ENCODE results near the gene CSTF1. TPM values are rescaled to one million over a fixed set of nuclear protein-coding genes. Genes with fewer than 3 reads are reported as not detected.
"Not testable (repeated sequence)": the region's sequence is repeated elsewhere in the genome, so short reads cannot be mapped to it uniquely, and the experiment has no call there.

The CSTF1 gene
- total RNA-seq, 2 donors from 2014 or later: 16.4 to 22.8 TPM

- no peak for TF ChIP-seq CTCF (IDR thresholded peaks at IDR 0.05)
- H3K27me3 ChIP-seq: no peaks in the 10 kb centered on the region
- H3K4me1 ChIP-seq: no peaks in the 10 kb centered on the region
- no peaks in the 10 kb centered on the region for H3K9me3 ChIP-seq
- DNase-seq (ENCODE audit: low spot score): no peak
- no peak overlapping the region for H3K27ac ChIP-seq
- H3K36me3 ChIP-seq: no peaks in the 10 kb centered on the region
- H3K4me3 ChIP-seq: no peak overlapping the region
Measured at GRCh38 chr20:56382696-56383095, 9.7 kb upstream of the CSTF1 start.

- Histone ChIP-seq H3K9me3 (no peaks in the 10 kb centered on the region), H3K4me3 (no peak overlapping the region), H3K27me3 (no peaks in the 10 kb centered on the region), H3K36me3 (no peaks in the 10 kb centered on the region), H3K27ac (no peak overlapping the region), H3K4me1 (no peaks in the 10 kb centered on the region)
- TF ChIP-seq CTCF (IDR thresholded peaks at IDR 0.05): no peak
- DNase-seq (ENCODE audit: low spot score): no peak
Measured at GRCh38 chr20:56383334-56383733, 9.1 kb upstream of the CSTF1 start.

- Histone ChIP-seq H3K9me3 (no peaks in the 10 kb centered on the region), H3K4me3 (no peak overlapping the region), H3K36me3 (no peaks in the 10 kb centered on the region), H3K27ac (no peak overlapping the region), H3K27me3 (no peaks in the 10 kb centered on the region), H3K4me1 (no peaks in the 10 kb centered on the region)
- no peak for TF ChIP-seq CTCF (IDR thresholded peaks at IDR 0.05)
- no peak for DNase-seq (ENCODE audit: low spot score)
Measured at GRCh38 chr20:56385130-56385529, 7.3 kb upstream of the CSTF1 start.

GRCh38 chr20:56386219-56386618 is 6.2 kb upstream of the CSTF1 start:
- H3K36me3 ChIP-seq: no peaks in the 10 kb centered on the region
- DNase-seq (ENCODE audit: low spot score): no peak
- no peak for TF ChIP-seq CTCF (IDR thresholded peaks at IDR 0.05)

GRCh38 chr20:56388882-56389281 is 3.6 kb upstream of the CSTF1 start:
- TF ChIP-seq CTCF (IDR thresholded peaks at IDR 0.05): no peak
- Histone ChIP-seq H3K4me3 (no peak overlapping the region), H3K9me3 (no peaks in the 10 kb centered on the region), H3K27me3 (no peaks in the 10 kb centered on the region), H3K4me1 (peaks cover 0 to 19% of the 10 kb centered on the region in 2 donors), H3K27ac (no peak overlapping the region), H3K36me3 (no peaks in the 10 kb centered on the region)
- no peak for DNase-seq (ENCODE audit: low spot score)

More at GRCh38 chr20:56386219-56386618, 6.2 kb upstream of the CSTF1 start:
- H3K27ac ChIP-seq: no peak overlapping the region
- no peak overlapping the region for H3K4me3 ChIP-seq
- no peaks in the 10 kb centered on the region for H3K9me3 ChIP-seq
- H3K27me3 ChIP-seq: no peaks in the 10 kb centered on the region
- H3K4me1 ChIP-seq: peaks cover 0 to 6% of the 10 kb centered on the region in 2 donors

- no peak for DNase-seq (ENCODE audit: low spot score)
- peaks cover 0 to 24% of the 10 kb centered on the region in 2 donors for H3K4me1 ChIP-seq
- no peak overlapping the region for H3K4me3 ChIP-seq
- H3K36me3 ChIP-seq: no peaks in the 10 kb centered on the region
- no peak for TF ChIP-seq CTCF (IDR thresholded peaks at IDR 0.05)
- no peaks in the 10 kb centered on the region for H3K27me3 ChIP-seq
- no peak overlapping the region for H3K27ac ChIP-seq
- no peaks in the 10 kb centered on the region for H3K9me3 ChIP-seq
Measured at GRCh38 chr20:56389807-56390206, 2.6 kb upstream of the CSTF1 start.

- DNase-seq (ENCODE audit: low spot score); H3K4me3 ChIP-seq; H3K9me3 ChIP-seq; H3K36me3 ChIP-seq; H3K27me3 ChIP-seq; H3K27ac ChIP-seq: not testable (repeated sequence)
- peaks cover 0 to 24% of the 10 kb centered on the region in 2 donors for H3K4me1 ChIP-seq
Measured at GRCh38 chr20:56390396-56390795, 2.0 kb upstream of the CSTF1 start.
